ENCODE data around the gene EDNRA. TPM values are rescaled to one million over a fixed set of nuclear protein-coding genes. Genes with fewer than 3 reads are reported as not detected.

Gene EDNRA
- total RNA-seq, 4 donors from 2014 or later, result 2.5 to 8.8 (median 6.1) TPM

GRCh38 chr4:147525494-147526271, 44.8 kb downstream of the EDNRA start:
- WGBS, 2 donors, result 52 to 55% methylated on average over 2 of the region's 2 CpGs
- H3K9me3 ChIP-seq, result no peaks in the 10 kb centered on the region
- H3K36me3 ChIP-seq, result no peaks in the 10 kb centered on the region
- intact Hi-C loops (cut with DNase I), result no loop called here
- TF ChIP-seq POLR2A (IDR thresholded peaks at IDR 0.05) (no peak), CTCF (IDR thresholded peaks at IDR 0.05) (no peak)
- DNase-seq, result no peak
- H3K4me3 ChIP-seq, result no peak overlapping the region
- peaks cover 0 to 3% (median 0%) of the 10 kb centered on the region in 3 donors for H3K4me1 ChIP-seq
- no peaks in the 10 kb centered on the region for H3K27me3 ChIP-seq
- H3K27ac ChIP-seq, result no peak overlapping the region

GRCh38 chr4:147526272-147526654, 45.4 kb downstream of the EDNRA start:
- H3K36me3 ChIP-seq, result no peaks in the 10 kb centered on the region
- no peaks in the 10 kb centered on the region for H3K27me3 ChIP-seq
- DNase-seq, result no peak
- H3K27ac ChIP-seq, result no peak overlapping the region
- H3K9me3 ChIP-seq, result no peaks in the 10 kb centered on the region
- H3K4me1 ChIP-seq, result peaks cover 0 to 3% (median 0%) of the 10 kb centered on the region in 3 donors
- WGBS, 2 donors, result 48 to 59% methylated on average over 2 of the region's 2 CpGs
- H3K4me3 ChIP-seq, result no peak overlapping the region
- intact Hi-C loops (cut with DNase I), result no loop called here
- TF ChIP-seq CTCF (IDR thresholded peaks at IDR 0.05), result no peak
- no peak for TF ChIP-seq POLR2A (IDR thresholded peaks at IDR 0.05)

GRCh38 chr4:147528054-147528453, 47.2 kb downstream of the EDNRA start:
- H3K36me3 ChIP-seq, result no peaks in the 10 kb centered on the region
- no peaks in the 10 kb centered on the region for H3K9me3 ChIP-seq
- WGBS, 2 donors, result 74 to 75% methylated on average over 1 of the region's 2 CpGs
- intact Hi-C loops (cut with DNase I), result no loop called here
- no peak overlapping the region for H3K27ac ChIP-seq
- H3K27me3 ChIP-seq, result no peaks in the 10 kb centered on the region
- TF ChIP-seq CTCF (IDR thresholded peaks at IDR 0.05), result no peak
- TF ChIP-seq POLR2A (IDR thresholded peaks at IDR 0.05), result no peak
- H3K4me3 ChIP-seq, result no peak overlapping the region
- DNase-seq, result no peak
- H3K4me1 ChIP-seq, result peaks cover 0 to 3% (median 0%) of the 10 kb centered on the region in 3 donors

- 40 to 85% methylated on average over 1 of the region's 1 CpG for WGBS, 2 donors
- H3K9me3 ChIP-seq, result no peaks in the 10 kb centered on the region
- intact Hi-C loops (cut with DNase I), result no loop called here
- H3K36me3 ChIP-seq, result no peaks in the 10 kb centered on the region
- H3K4me1 ChIP-seq, result peaks cover 0 to 3% (median 0%) of the 10 kb centered on the region in 3 donors
- H3K27ac ChIP-seq, result no peak overlapping the region
- TF ChIP-seq CTCF (IDR thresholded peaks at IDR 0.05) (no peak), POLR2A (IDR thresholded peaks at IDR 0.05) (no peak)
- no peak overlapping the region for H3K4me3 ChIP-seq
- H3K27me3 ChIP-seq, result no peaks in the 10 kb centered on the region
- DNase-seq, result no peak
These were observed 49.2 kb downstream of the EDNRA start for GRCh38 chr4:147530134-147530533.

GRCh38 chr4:147530723-147531122, 49.8 kb downstream of the EDNRA start:
- whole genome bisulfite sequencing, 2 donors, result 70 to 76% methylated on average over 4 of the region's 4 CpGs
- H3K9me3 ChIP-seq, result no peaks in the 10 kb centered on the region
- intact Hi-C loops (cut with DNase I), result no loop called here
- no peaks in the 10 kb centered on the region for H3K27me3 ChIP-seq
- DNase-seq, result no peak
- H3K4me1 ChIP-seq, result peaks cover 0 to under 1% (median 0%) of the 10 kb centered on the region in 3 donors
- H3K4me3 ChIP-seq, result no peak overlapping the region
- TF ChIP-seq CTCF (IDR thresholded peaks at IDR 0.05) (no peak), POLR2A (IDR thresholded peaks at IDR 0.05) (no peak)
- no peaks in the 10 kb centered on the region for H3K36me3 ChIP-seq
- H3K27ac ChIP-seq, result no peak overlapping the region

Data from esophagus squamous epithelium (tissue), 5 donors.